HEK293T (cell line): Measurements from ENCODE around the gene BORCS8.

Source experiments
- BHLHE40 ChIP-seq: fragments of 450-650 bp; IDR thresholded peaks from 2 replicates; pipeline ENCODE4 v1.6.1; 2016; ENCODE audit warnings: mild to moderate bottlenecking, moderate library complexity, borderline replicate concordance
- FOXA1 ChIP-seq: fragments of 450-650 bp; IDR thresholded peaks from 2 replicates; pipeline ENCODE4 v1.6.1; 2016; ENCODE audit warnings: mild to moderate bottlenecking
- L3MBTL2 ChIP-seq: fragments of 450-650 bp; conservative IDR thresholded peaks from 2 replicates; pipeline ENCODE4 v1.6.1; 2016; ENCODE audit warnings: mild to moderate bottlenecking
- LEF1 ChIP-seq: fragments of 450-650 bp; IDR thresholded peaks from 2 replicates; pipeline ENCODE4 v1.6.1; 2017; ENCODE audit warnings: mild to moderate bottlenecking, borderline replicate concordance
- PKNOX1 ChIP-seq: fragments of 450-650 bp; IDR thresholded peaks from 2 replicates; pipeline ENCODE4 v1.6.1; 2016

- TF ChIP-seq LEF1 = no peak
- no peak for TF ChIP-seq L3MBTL2
- TF ChIP-seq BHLHE40 = no peak
- no peak for TF ChIP-seq FOXA1
- no peak for TF ChIP-seq PKNOX1
These were observed 31.4 kb downstream of the BORCS8 start for GRCh38 chr19:19160461-19161035.
